ENCODE data around the gene IKBKE. TPM values are rescaled to one million over a fixed set of nuclear protein-coding genes. Genes with fewer than 3 reads are reported as not detected.

IKBKE gene
- total and polyA plus RNA-seq, 2 of the 8 experiments (the other 6 are each of a cell fraction or from before 2014, with no cell fraction given) = 8.6 to 12.0 TPM

GRCh38 chr1:206502403-206502802 is 32.1 kb downstream of the IKBKE start:
- H3K23ac ChIP-seq (ENCODE audit: insufficient read length) = no peak overlapping the region
- FAIRE-seq (no peak), DNase-seq (ENCODE audit: low read depth in 1 of 2, low spot score in 2 of 2) (no peak)
- H3K14ac ChIP-seq (ENCODE audit: insufficient read length) = no peak overlapping the region
- no peak overlapping the region for H3K4me2 ChIP-seq (ENCODE audit: insufficient read depth in 1 of 2, low read depth in 2 of 2, low read length in 2 of 2)
- no peak overlapping the region for H3K4me3 ChIP-seq (ENCODE audit: extremely low read depth in 1 of 4, insufficient read depth in 2 of 4, low read depth in 3 of 4, low read length in 4 of 4)
- no peak overlapping the region for H3K56ac ChIP-seq (replicated peaks; ENCODE audit: insufficient read length, low read depth, low read length)
- H2BK15ac ChIP-seq (ENCODE audit: low read length) = no peak overlapping the region
- no peaks in the 10 kb centered on the region for H3K9me3 ChIP-seq (ENCODE audit: insufficient read depth in 2 of 2, low read depth in 1 of 2, low read length in 1 of 2)
- H4K8ac ChIP-seq (ENCODE audit: extremely low read depth, insufficient read depth, low read length) = no peak overlapping the region
- CTCF ChIA-PET (ENCODE audit: partially characterized antibody) = interaction anchor here (0.6 to 13.3 kb wide), 8 partner anchors 10 to 397 kb away, joined by 3 to 167 read pairs (median 4); partner anchors contain the start of gene EIF2D
- H2AK5ac ChIP-seq (ENCODE audit: low read depth, low read length) = no peak overlapping the region
- H3K18ac ChIP-seq (ENCODE audit: extremely low read depth, low read length) = no peak overlapping the region
- no peak overlapping the region for H2BK20ac ChIP-seq (ENCODE audit: low read length)
- H3K9ac ChIP-seq (replicated peaks in 1 of 4; ENCODE audit: extremely low read depth in 1 of 4, low read depth in 3 of 4, low read length in 3 of 4) = no peak overlapping the region
- no peak overlapping the region for H3K27ac ChIP-seq (ENCODE audit: low read depth, low read length)
- no peak overlapping the region for H3K4ac ChIP-seq (replicated peaks; ENCODE audit: insufficient read length, low read depth, low read length)
- peaks cover 12 to 27% (median 24%) of the 10 kb centered on the region in 4 experiments for H3K27me3 ChIP-seq (replicated peaks in 1 of 4; ENCODE audit: control insufficient read depth in 3 of 4, extremely low read depth in 1 of 4, insufficient read depth in 3 of 4, low read length in 3 of 4)
- peaks cover 0 to 5% (median 2%) of the 10 kb centered on the region in 4 experiments; a peak in 3 of 7 replicates for H3K4me1 ChIP-seq (replicated peaks in 1 of 4; ENCODE audit: control insufficient read depth in 3 of 4, insufficient read depth in 4 of 4, low read length in 3 of 4)
- 95% methylated on average over 2 of the region's 2 CpGs; no CpG with 5 or more reads in 1 of the 2 experiments for WGBS, 2 experiments (ENCODE audit: extremely low coverage in 1 of 2, insufficient coverage in 1 of 2, insufficient read length in 1 of 2, insufficient replicate concordance in 2 of 2, low coverage in 1 of 2, low lambda C conversion rate in 2 of 2, missing lambda C conversion rate in 1 of 2)
- H4K91ac ChIP-seq (replicated peaks; ENCODE audit: insufficient read length, low read length) = no peak overlapping the region
- no peak overlapping the region for H2BK5ac ChIP-seq (ENCODE audit: low read depth, low read length)
- no peaks in the 10 kb centered on the region for H3K79me1 ChIP-seq (ENCODE audit: low read depth, low read length)
- POLR2A ChIA-PET (ENCODE audit: partially characterized antibody) = no interaction called here
- H3K79me2 ChIP-seq (ENCODE audit: control insufficient read depth in 1 of 2, insufficient read depth in 2 of 2, low read length in 2 of 2) = no peaks in the 10 kb centered on the region
- H4K5ac ChIP-seq (ENCODE audit: insufficient read length, low read depth, low read length) = no peak overlapping the region
- H2BK120ac ChIP-seq (replicated peaks; ENCODE audit: low read depth, low read length) = no peak overlapping the region
- H2BK12ac ChIP-seq (ENCODE audit: low read depth, low read length) = no peak overlapping the region
- no peaks in the 10 kb centered on the region for H4K20me1 ChIP-seq (replicated peaks in 1 of 2; ENCODE audit: control insufficient read depth in 1 of 2, insufficient read depth in 2 of 2, low read length in 2 of 2)
- H3K23me2 ChIP-seq (ENCODE audit: low read depth, low read length) = peaks cover 4% of the 10 kb centered on the region; the same call in 1 of the 2 replicates
- TF ChIP-seq CBX8 (IDR thresholded peaks at IDR 0.05; ENCODE audit: borderline replicate concordance, low read depth, low read length) (no peak), ZNF274 (IDR thresholded peaks at IDR 0.05; ENCODE audit: borderline replicate concordance, extremely low read depth, low read length) (no peak), CEBPB (IDR thresholded peaks at IDR 0.05; ENCODE audit: low read depth, low read length) (no peak), TBP (IDR thresholded peaks at IDR 0.05; ENCODE audit: low read depth, low read length) (no peak), SIX5 (IDR thresholded peaks at IDR 0.05; ENCODE audit: low read depth, low read length) (no peak), ASH2L (IDR thresholded peaks at IDR 0.05; ENCODE audit: low read length) (no peak), RNF2 (IDR thresholded peaks at IDR 0.05; ENCODE audit: borderline replicate concordance, low read depth, low read length, missing control alignments, poor library complexity, severe bottlenecking) (no peak), SIN3A (conservative IDR thresholded peaks at IDR 0.05 in 1 of 2, IDR thresholded peaks at IDR 0.05 in 1 of 2; ENCODE audit: low read depth in 1 of 2, low read length in 2 of 2) (no peak), CTCF (IDR thresholded peaks at IDR 0.05; ENCODE audit: control extremely low read depth in 1 of 3, insufficient read depth in 1 of 3, low read depth in 1 of 3, low read length in 3 of 3) (no peak), GABPA (IDR thresholded peaks at IDR 0.05; ENCODE audit: borderline replicate concordance, insufficient read depth, low read length) (no peak), SUZ12 (IDR thresholded peaks at IDR 0.05; ENCODE audit: low read length) (no peak)
- H2AFZ ChIP-seq (ENCODE audit: low read length) = no peak overlapping the region
- H3K36me3 ChIP-seq (ENCODE audit: control insufficient read depth in 2 of 4, insufficient read depth in 4 of 4, low read length in 3 of 4) = no peaks in the 10 kb centered on the region

Data from H1 (cell line).